C4-2B (cell line): ENCODE data around the gene RPRD1A.

Source experiments
- H3K27ac ChIP-seq: fragments of 450-650 bp; 2 replicates; pipeline ENCODE4 v1.5.1; 2017
- CTCF ChIP-seq: fragments of 450-650 bp; conservative IDR thresholded peaks from 2 replicates; pipeline ENCODE4 v1.5.1; 2017; ENCODE audit warnings: mild to moderate bottlenecking
- ZFX ChIP-seq: fragments of 450-650 bp; IDR thresholded peaks from 2 replicates; pipeline ENCODE4 v1.6.1; 2017

RPRD1A gene

GRCh38 chr18:36058674-36059073, 8.7 kb downstream of the RPRD1A start:
- TF ChIP-seq CTCF = no peak
- TF ChIP-seq ZFX = no peak
- no peak overlapping the region for H3K27ac ChIP-seq

GRCh38 chr18:36051760-36052159, 15.6 kb downstream of the RPRD1A start:
- no peak overlapping the region for H3K27ac ChIP-seq
- no peak for TF ChIP-seq ZFX
- no peak for TF ChIP-seq CTCF

GRCh38 chr18:36050479-36050878, 16.9 kb downstream of the RPRD1A start:
- TF ChIP-seq ZFX (no peak), CTCF (no peak)
- H3K27ac ChIP-seq = no peak overlapping the region

- no peak overlapping the region for H3K27ac ChIP-seq
Measured at GRCh38 chr18:36047521-36047920, 19.8 kb downstream of the RPRD1A start.

GRCh38 chr18:36046898-36047297, 20.5 kb downstream of the RPRD1A start:
- TF ChIP-seq CTCF (no peak), ZFX (no peak)
- no peak overlapping the region for H3K27ac ChIP-seq

More at GRCh38 chr18:36047521-36047920, 19.8 kb downstream of the RPRD1A start:
- TF ChIP-seq ZFX (no peak), CTCF (no peak)

- H3K27ac ChIP-seq = peak overlapping the region; percentile 60
- TF ChIP-seq ZFX = no peak
- TF ChIP-seq CTCF = no peak
Measured at GRCh38 chr18:36045241-36045991, 21.9 kb downstream of the RPRD1A start.

GRCh38 chr18:36043153-36043552, 24.2 kb downstream of the RPRD1A start:
- no peak overlapping the region for H3K27ac ChIP-seq
- TF ChIP-seq ZFX = no peak
- no peak for TF ChIP-seq CTCF
